Right lobe of liver (tissue), 6 donors: ENCODE data around the gene MINDY1. TPM values are rescaled to one million over a fixed set of nuclear protein-coding genes. Genes with fewer than 3 reads are reported as not detected.

Experiments used
- ATAC-seq, 4 donors: fragments of 200-7000 bp; cut with Tn5 transposase; one replicate each; pipeline ENCODE4 v1.9.1; 2020; ENCODE audit warnings: mild to moderate bottlenecking in 4 of 4, moderate library complexity in 4 of 4
- DNase-seq, 3 donors: peaks; one replicate each; pipeline ENCODE4 v3.0.0-alpha.2; 2020
- H3K27ac ChIP-seq, 3 donors: fragments of 200-600 bp; one replicate each; pipeline ENCODE4 v1.8.0; 2022
- H3K27me3 ChIP-seq, 2 donors: fragments of 200-600 bp; one replicate each; pipeline ENCODE4 v1.8.0; 2022
- H3K36me3 ChIP-seq, 4 donors: fragments of 200-600 bp; sonication (generic) in 1 of 4; one replicate each; pipeline versions ENCODE4 v1.5.1 to v1.8.0; 2017 to 2022; ENCODE audit warnings: control low read depth in 1 of 4
- H3K4me1 ChIP-seq, 4 donors: fragments of 200-600 bp; sonication (generic) in 1 of 4; one replicate each; pipeline versions ENCODE4 v1.5.1 to v1.8.0; 2017 to 2022; ENCODE audit warnings: control low read depth in 1 of 4
- H3K4me3 ChIP-seq, 3 donors: fragments of 200-600 bp; one replicate each; pipeline ENCODE4 v1.8.0; 2022
- H3K9me3 ChIP-seq, 4 donors: fragments of 200-600 bp; sonication (generic) in 1 of 4; one replicate each; pipeline versions ENCODE4 v1.5.1 to v1.8.0; 2017 to 2022; ENCODE audit warnings: control low read depth in 1 of 4
- POLR2A ChIP-seq: fragments of 450-650 bp; IDR thresholded peaks from one replicate; pipeline ENCODE4 v1.6.1; 2017; ENCODE audit warnings: antibody characterized with exemption, mild to moderate bottlenecking
- WGBS: methylation state at CpG from one replicate; pipeline ENCODE4 v1.1.6; 2018; ENCODE audit warnings: low coverage, low lambda C conversion rate; ENCODE audit not compliant: insufficient coverage; ENCODE audit errors: missing lambda C conversion rate; 5-methylcytosine and 5-hydroxymethylcytosine counted together
- intact Hi-C, 2 donors: fragments of 100-400 bp; cut with DNase I; formaldehyde crosslinking; loops; one replicate each; pipeline versions ENCODE4 v1.11.2 to v1.14.1; 2022
- total RNA-seq, 6 experiments: library from RNA; depleted of rRNA in 2 of 6; stranded (reverse); fragments of >200 nt in 2 of 6; fragmentation: NEBNext Ultra II Directional in 3 of 6; extraction: Animal tissue kit (Norgen Biotek cat#: 25700) in 3 of 6; gene quantifications; one replicate each; pipeline versions ENCODE4 v1.1.0 to v1.2.4, GENCODE V29; 2016 to 2023
- TF ChIP-seq, protein P1 (sequence below), 4 donors: fragments of 200-600 bp in 3 of 4; fragments of 450-650 bp in 1 of 4; IDR thresholded peaks; one replicate each; pipeline versions ENCODE4 v1.5.1 to v1.8.0; 2016 to 2022; ENCODE audit warnings: antibody characterized with exemption in 4 of 4, mild to moderate bottlenecking in 2 of 4
- donor health status: DM: no; HTN: yes; CAD: no.
- donor health status: DM: no; HTN: no; CAD: no.
- donor health status: DM: no; HTN: no; CAD: no.
- donor health status: DM: no; HTN: yes; CAD: no.
- donor health status: DM: no; HTN: yes; CAD: no.

The MINDY1 gene
- total RNA-seq, 6 experiments from 2014 or later: 10.1 to 19.7 (median 15.4) TPM

DNA sequence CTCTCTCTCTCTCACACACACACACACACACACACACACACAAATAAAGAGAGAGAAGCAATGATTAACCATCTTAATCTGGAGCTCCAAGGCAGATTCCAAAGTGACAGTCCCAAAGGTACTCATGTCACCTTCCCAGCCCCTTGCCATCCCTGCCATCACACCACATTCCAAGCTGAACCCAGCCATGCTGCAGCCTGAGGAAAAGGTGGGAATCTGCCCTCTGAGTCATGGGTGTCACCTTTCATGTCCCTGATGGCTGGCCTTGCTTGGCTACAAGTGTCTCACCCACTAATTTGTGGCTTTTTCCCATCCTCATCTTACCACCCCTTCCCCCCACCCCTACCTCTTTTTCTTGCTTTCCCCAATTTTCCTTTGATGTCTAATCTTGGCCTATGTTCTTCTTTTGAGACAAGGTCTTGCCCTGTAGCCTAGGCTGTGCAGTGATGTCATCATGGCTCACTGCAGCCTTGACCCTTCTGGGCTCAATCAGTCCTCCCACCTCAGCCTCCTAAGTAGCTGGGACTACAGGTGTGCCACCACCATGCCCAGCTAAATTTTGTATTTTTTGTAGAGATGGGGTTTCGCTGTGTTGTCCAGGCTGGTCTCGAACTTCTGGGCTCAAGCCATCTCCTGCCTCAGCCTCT lies 21.4 kb downstream of the MINDY1 start:
- DNase-seq (no peak), ATAC-seq (no peak)
- Histone ChIP-seq H3K27ac (no peak overlapping the region), H3K9me3 (no peaks in the 10 kb centered on the region), H3K27me3 (no peaks in the 10 kb centered on the region), H3K4me1 (peaks cover 0 to 25% (median 11%) of the 10 kb centered on the region in 4 donors), H3K36me3 (no peaks in the 10 kb centered on the region), H3K4me3 (no peak overlapping the region)
- no peak for TF ChIP-seq POLR2A
- TF ChIP-seq, protein P1, sequence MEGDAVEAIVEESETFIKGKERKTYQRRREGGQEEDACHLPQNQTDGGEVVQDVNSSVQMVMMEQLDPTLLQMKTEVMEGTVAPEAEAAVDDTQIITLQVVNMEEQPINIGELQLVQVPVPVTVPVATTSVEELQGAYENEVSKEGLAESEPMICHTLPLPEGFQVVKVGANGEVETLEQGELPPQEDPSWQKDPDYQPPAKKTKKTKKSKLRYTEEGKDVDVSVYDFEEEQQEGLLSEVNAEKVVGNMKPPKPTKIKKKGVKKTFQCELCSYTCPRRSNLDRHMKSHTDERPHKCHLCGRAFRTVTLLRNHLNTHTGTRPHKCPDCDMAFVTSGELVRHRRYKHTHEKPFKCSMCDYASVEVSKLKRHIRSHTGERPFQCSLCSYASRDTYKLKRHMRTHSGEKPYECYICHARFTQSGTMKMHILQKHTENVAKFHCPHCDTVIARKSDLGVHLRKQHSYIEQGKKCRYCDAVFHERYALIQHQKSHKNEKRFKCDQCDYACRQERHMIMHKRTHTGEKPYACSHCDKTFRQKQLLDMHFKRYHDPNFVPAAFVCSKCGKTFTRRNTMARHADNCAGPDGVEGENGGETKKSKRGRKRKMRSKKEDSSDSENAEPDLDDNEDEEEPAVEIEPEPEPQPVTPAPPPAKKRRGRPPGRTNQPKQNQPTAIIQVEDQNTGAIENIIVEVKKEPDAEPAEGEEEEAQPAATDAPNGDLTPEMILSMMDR (IDR thresholded peaks at IDR 0.05): no peak
- intact Hi-C loops: loop anchor here in 1 of 2 donors (10.0 kb wide), 1 partner anchor 51 kb away; no protein-coding TSS in a partner anchor
- no CpG with 5 or more reads among the region's 2 CpGs for WGBS

DNA sequence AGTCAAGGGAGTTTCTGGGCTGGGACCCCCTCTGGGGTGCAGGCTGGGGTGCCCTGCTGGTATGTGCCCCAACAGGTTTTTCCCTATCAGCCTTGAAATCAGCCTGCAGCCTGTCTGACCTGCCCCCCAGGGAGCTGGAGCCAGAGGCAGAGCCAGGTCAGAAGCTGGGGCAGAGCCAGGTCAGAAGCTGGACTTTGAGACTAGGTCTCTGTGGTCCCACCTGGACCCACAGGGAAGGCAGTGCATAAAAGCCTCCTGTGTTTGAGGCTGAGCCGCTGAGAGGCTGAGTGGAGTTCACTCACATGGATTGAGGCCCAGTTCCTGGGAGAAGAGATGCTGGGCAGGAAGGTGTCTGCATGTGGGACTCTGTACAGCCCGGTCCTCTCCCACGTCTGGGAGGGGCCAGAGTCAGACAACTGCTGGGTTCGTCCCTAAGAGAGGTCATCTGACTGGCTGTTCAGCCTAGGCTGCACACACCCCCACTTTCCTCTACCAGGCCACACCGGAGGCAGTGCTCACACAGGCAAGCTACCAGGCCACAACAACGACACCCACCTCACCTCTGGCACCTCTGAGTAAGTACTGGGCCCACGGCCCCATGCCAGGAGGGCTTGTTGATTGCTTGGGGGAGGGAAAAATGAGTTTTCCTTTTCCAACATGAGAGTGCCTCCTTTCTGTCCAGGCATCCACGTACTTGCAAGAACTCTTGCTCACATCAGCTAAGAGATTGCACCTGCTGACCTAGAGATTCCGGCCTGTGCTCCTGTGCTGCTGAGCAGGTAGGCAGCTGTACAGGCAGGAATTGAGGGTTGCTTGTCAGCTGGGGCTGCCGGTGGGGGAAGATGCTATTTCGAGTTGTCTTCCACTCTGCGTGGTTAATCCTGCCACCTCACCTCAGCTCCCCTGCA lies 24.6 kb downstream of the MINDY1 start, which contains the start of gene ANXA9:
Gene ANXA9, plus strand, starts transcription at position 488 of the 908 bp plus-strand sequence. CDS start 814 bp downstream, outside the sequence.
- Histone ChIP-seq H3K27ac (peak within 1 kb of the TSS; percentile 18 to 68 (median 51)), H3K27me3 (no peaks in the 10 kb centered on the region), H3K9me3 (no peaks in the 10 kb centered on the region), H3K36me3 (no peaks in the 10 kb centered on the region), H3K4me3 (peak within 1 kb of the TSS; percentile 10 to 33 (median 25)), H3K4me1 (peaks cover 0 to 55% (median 22%) of the 10 kb centered on the region in 4 donors)
- ATAC-seq: peak; percentile 67 to 89 (median 79)
- intact Hi-C loops: loop anchor here in 1 of 2 donors (10.0 kb wide), 1 partner anchor 47 kb away; no protein-coding TSS in a partner anchor
- TF ChIP-seq, protein P1 (IDR thresholded peaks at IDR 0.05): no peak
- peak; percentile 55 for TF ChIP-seq POLR2A
- peak; percentile 71 to 87 (median 85) for DNase-seq
- WGBS: 32% methylated on average over 4 of the region's 12 CpGs

DNA sequence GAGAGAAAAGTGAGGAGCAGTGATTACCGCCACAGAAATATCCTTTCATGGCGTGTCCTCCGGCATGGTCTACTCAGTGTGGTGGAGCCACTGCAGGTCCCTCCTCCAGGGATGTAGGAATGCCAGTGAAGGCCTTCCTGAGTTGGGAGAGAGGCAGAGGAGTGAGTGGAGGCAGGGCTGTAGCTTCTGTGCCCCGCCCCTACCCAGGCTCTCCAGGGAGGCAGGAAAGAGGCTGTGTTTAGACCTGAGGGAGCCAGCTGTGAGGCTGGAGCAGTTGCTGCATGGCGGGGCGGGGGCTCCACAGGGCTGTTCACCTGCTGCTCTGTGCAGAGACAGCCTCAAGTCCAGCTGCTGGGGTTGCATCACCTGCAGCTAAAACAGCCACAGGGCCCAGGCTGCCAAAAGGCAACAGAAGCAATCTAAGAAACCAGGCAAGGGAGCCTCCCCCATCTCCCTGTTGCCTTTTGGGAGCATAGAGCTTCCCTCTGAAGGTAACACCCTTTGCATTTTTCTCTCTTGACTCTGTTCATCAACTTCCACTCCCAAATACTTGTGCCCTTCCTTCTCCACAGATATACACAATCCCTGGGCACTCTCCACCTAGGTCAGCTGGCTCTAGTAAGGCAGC lies 25.4 kb downstream of the MINDY1 start:
- H3K4me1 ChIP-seq: peaks cover 0 to 59% (median 26%) of the 10 kb centered on the region in 4 donors
- H3K9me3 ChIP-seq: no peaks in the 10 kb centered on the region
- DNase-seq: peak; percentile 52 to 76 (median 72)
- H3K4me3 ChIP-seq: peak overlapping the region in 1 of 3 donors; percentile 33
- TF ChIP-seq, protein P1 (IDR thresholded peaks at IDR 0.05): no peak
- no peak for TF ChIP-seq POLR2A
- WGBS: 67% methylated on average over 1 of the region's 6 CpGs
- intact Hi-C loops: loop anchor here in 1 of 2 donors (10.0 kb wide), 1 partner anchor 46 kb away; no protein-coding TSS in a partner anchor
- H3K27me3 ChIP-seq: no peaks in the 10 kb centered on the region
- H3K36me3 ChIP-seq: no peaks in the 10 kb centered on the region
- ATAC-seq: peak; percentile 19 to 59 (median 31)
- H3K27ac ChIP-seq: peak overlapping the region in 2 of 3 donors; percentile 1 to 68
